ENCODE results near the gene STXBP6.
"Not testable (repeated sequence)": the region's sequence is repeated elsewhere in the genome, so short reads cannot be mapped to it uniquely, and the experiment has no call there.

The STXBP6 gene

DNA sequence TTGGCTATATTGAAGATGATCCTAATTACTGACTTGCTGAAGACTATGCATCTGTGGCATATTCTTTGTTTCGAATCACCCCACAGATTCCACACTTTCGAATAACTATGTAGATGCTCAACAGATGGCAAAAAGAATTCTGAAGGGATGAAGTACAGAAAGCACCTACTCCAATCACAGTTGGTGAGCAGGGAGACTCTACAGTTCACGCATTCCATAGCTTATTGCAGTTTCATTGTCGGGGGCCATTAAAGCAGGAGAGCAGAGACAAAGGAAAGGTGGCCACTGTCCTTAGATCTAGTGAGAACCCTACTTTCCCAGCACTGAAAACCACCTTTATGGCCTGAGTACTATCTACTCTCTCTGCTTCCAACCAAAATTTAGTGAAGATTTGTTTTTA is 191.9 kb downstream of the STXBP6 start:
- no peak for DNase-seq (ENCODE audit: low read depth in 2 of 2)

- DNase-seq (ENCODE audit: low read depth in 2 of 2): no peak
Measured at GRCh38 chr14:24857277-24857676, 192.7 kb downstream of the STXBP6 start.

DNA sequence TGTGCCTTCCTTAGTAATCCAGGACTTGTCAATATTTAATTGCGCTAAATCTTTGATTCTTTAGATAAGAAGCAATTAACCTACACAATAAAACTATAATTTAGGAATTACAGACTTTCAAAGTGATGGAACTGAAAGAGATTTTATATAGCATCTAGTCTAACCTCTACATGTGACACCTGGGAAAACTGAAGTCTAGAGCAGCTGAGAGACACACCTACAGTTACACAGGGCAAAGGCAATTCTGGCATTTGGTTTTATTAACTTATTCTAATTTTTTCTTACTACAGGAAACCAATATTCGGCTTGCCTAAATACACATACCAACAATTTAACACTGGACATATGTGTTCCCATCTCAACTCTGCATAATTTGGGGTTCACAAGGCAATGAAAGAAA is 196.5 kb downstream of the STXBP6 start:
- no peak for DNase-seq (ENCODE audit: low read depth in 2 of 2)

- no peak for DNase-seq (ENCODE audit: low read depth in 2 of 2)
Measured at GRCh38 chr14:24852312-24853060, 197.5 kb downstream of the STXBP6 start.

DNA sequence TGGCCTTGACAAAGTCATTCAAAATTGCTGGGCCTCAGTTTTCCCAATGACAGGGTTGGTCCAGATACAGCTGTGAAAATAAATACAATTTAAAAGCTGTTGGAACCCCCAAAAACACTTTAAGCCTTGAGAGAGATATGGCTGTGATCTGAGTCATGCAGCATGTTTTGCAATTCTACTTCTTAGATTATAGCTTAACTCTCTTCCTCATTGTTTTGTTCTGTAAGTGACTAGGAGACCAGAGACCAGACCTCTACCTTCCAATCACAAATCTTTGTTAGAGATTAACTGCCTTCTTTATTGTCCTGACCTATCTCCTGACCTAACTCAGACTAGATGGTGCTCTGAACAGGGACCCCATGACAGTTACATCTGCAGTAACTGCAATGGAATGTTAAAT is 198.1 kb downstream of the STXBP6 start:
- no peak for DNase-seq (ENCODE audit: low read depth in 2 of 2)

GRCh38 chr14:24851406-24851805 is 198.5 kb downstream of the STXBP6 start:
- DNase-seq (ENCODE audit: low read depth in 2 of 2): no peak

- DNase-seq (ENCODE audit: low read depth in 2 of 2): no peak
Measured at GRCh38 chr14:24850072-24850471, 199.9 kb downstream of the STXBP6 start.

GRCh38 chr14:24849471-24849870 is 200.5 kb downstream of the STXBP6 start:
- no peak for DNase-seq (ENCODE audit: low read depth in 2 of 2)

- no peak for DNase-seq (ENCODE audit: low read depth in 2 of 2)
Measured at GRCh38 chr14:24848102-24848790, 201.7 kb downstream of the STXBP6 start.

DNA sequence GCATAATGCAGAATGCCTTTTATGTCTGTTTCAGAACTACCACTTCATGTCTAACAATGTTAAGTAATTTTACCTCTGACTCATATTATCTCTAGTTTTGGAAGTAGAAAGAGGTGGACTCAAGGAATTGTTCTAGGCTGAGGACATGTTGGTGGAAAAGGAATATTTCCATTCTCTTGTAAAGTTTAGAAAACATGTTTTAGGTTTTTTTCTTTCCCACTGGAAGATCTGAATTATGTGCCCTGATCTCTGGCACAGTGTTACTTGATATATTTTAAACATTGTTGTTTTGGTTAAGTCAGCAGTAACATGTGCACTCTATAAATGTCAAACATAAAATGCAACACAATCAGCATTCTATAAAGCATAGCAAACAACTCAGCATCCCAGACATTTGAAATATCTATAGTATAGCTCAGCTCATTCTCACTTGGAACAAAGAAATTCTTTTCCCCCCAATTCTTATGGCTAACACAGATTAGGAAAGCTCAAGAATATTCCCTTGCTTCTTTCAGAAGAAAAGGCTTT is 202.3 kb downstream of the STXBP6 start:
- DNase-seq (ENCODE audit: low read depth in 2 of 2): no peak

GRCh38 chr14:24846261-24846660 is 203.7 kb downstream of the STXBP6 start:
- DNase-seq (ENCODE audit: low read depth in 2 of 2): no peak

GRCh38 chr14:24845851-24846250 is 204.1 kb downstream of the STXBP6 start:
- DNase-seq (ENCODE audit: low read depth in 2 of 2): no peak

GRCh38 chr14:24844011-24844410 is 205.9 kb downstream of the STXBP6 start:
- DNase-seq (ENCODE audit: low read depth in 2 of 2): no peak

GRCh38 chr14:24843494-24843893 is 206.5 kb downstream of the STXBP6 start:
- DNase-seq (ENCODE audit: low read depth in 2 of 2): no peak

DNA sequence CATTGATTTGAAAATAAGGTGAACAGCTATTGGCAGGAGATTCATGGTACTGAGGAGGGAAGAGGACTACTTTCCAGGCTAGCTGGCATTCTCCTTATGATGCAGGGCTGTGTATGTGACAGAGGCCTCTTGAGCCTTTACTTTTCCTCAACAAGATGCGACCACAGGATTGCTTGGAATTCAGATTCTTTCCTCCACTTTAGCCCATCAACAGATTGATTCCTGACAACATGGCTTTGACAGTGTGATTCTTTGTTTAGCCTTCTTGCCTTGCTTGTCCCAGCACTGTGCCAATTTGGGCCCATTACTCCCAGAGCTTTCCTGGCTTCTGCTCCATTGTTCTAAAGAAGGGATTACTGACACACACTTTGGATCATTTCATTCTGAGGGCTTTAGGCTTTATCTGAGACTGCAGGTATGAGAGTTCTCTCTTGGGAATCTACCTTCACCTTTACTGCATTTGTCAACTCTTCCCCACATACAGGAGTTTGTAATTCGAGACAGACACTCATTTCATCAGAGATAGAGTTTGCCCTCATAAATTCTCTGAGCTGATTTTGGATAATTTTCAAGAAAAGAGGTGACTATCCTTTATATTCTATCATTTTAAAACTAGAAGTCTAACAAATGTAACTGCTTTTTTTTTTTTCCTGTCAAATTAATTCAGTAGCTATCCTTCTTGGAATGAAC is 209.6 kb downstream of the STXBP6 start:
- DNase-seq (ENCODE audit: low read depth in 2 of 2): no peak

GRCh38 chr14:24839617-24840203 is 210.2 kb downstream of the STXBP6 start:
- DNase-seq (ENCODE audit: low read depth in 2 of 2): no peak

DNA sequence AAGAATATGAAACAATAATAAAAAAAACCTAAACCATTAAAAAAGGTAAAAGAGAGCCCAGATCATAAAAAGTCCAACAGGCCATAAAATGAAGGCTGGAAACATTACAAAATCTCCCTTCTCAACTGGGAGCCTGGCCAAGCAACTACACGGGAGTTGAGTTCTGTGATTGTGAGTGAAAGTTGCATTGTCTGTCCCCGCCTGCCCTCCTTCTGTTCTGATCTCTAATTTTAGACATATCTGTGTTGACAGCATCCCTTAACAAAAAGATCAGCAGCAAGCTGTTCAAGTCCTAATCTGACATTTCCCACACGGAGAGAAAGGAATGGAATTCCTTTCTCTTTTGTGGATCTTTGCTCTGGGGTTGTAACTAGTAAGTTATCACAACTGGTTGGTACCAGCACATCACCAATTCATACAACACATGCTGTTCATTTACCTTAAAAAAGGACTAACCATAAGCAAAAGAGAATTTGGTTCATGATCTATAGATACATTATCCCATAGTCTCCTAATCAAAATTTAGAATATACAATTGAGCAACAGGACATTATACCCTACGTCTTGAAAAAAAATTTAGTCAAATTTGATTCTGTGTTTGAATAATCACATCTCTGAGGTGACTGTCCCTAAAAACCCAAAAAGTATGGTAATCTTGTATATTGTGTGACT is 210.9 kb downstream of the STXBP6 start:
- no peak for DNase-seq (ENCODE audit: low read depth in 2 of 2)

GRCh38 chr14:24837280-24838046 is 212.5 kb downstream of the STXBP6 start:
- DNase-seq (ENCODE audit: low read depth in 2 of 2): no peak

DNA sequence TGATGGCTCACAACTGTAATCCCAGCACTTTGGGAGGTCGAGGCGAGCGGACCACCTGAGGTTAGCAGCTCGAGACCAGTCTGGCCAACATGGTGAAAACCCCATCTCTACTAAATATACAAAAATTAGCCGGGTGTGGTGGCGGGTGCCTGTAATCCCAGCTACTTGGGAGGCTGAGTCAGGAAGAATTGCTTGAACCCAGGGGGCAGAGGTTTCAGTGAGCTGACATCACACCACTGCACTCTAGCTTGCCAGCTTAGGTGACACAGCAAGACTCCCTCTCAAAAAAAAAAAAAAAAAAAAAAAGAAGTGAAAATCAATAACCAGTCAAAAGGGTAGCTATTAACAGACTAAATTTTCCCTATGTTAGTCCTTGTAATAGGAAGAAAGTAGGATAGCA is 213.6 kb downstream of the STXBP6 start:
- not testable (repeated sequence) for DNase-seq (ENCODE audit: low read depth in 2 of 2)

- no peak for DNase-seq (ENCODE audit: low read depth in 2 of 2)
Measured at GRCh38 chr14:24834956-24835355, 215.0 kb downstream of the STXBP6 start.

GRCh38 chr14:24833385-24833784 is 216.6 kb downstream of the STXBP6 start:
- DNase-seq (ENCODE audit: low read depth in 2 of 2): no peak
